HepG2 (cell line): ENCODE results near the gene MAPK9. TPM values are rescaled to one million over a fixed set of nuclear protein-coding genes. Genes with fewer than 3 reads are reported as not detected.

Source experiments
- ARID2 ChIP-seq: sonication (generic); formaldehyde crosslinking; IDR thresholded peaks from 2 replicates; pipeline ENCODE4 v1.8.1; 2022; ENCODE audit warnings: mild to moderate bottlenecking, missing genetic modification reagents, borderline replicate concordance
- ARID4A ChIP-seq: sonication (generic); formaldehyde crosslinking; IDR thresholded peaks from 2 replicates; pipeline ENCODE4 v1.5.0; 2020; ENCODE audit warnings: mild to moderate bottlenecking, missing genetic modification reagents, borderline replicate concordance
- ARNT2 ChIP-seq: sonication (generic); formaldehyde crosslinking; IDR thresholded peaks from 2 replicates; pipeline ENCODE4 v1.8.0; 2022; ENCODE audit warnings: mild to moderate bottlenecking, low read depth, missing genetic modification reagents, moderate library complexity
- DDIT3 ChIP-seq: sonication (generic); formaldehyde crosslinking; IDR thresholded peaks from 2 replicates; pipeline ENCODE4 v1.4.0; 2020; ENCODE audit warnings: mild to moderate bottlenecking, missing genetic modification reagents
- E2F5 ChIP-seq: sonication (generic); formaldehyde crosslinking; conservative IDR thresholded peaks from 2 replicates; pipeline ENCODE4 v1.4.0; 2020; ENCODE audit warnings: missing genetic modification reagents
- EEA1 ChIP-seq: sonication (generic); formaldehyde crosslinking; IDR thresholded peaks from 2 replicates; pipeline ENCODE4 v1.5.1; 2020; ENCODE audit warnings: mild to moderate bottlenecking, missing genetic modification reagents, borderline replicate concordance
- FOXP1 ChIP-seq, 2 experiments: fragments of 450-650 bp in 1 of 2; IDR thresholded peaks; 2 replicates each; pipeline ENCODE4 v1.6.1; 2017 to 2018; ENCODE audit warnings: antibody characterized with exemption in 1 of 2
- HES4 ChIP-seq: sonication (generic); formaldehyde crosslinking; IDR thresholded peaks from 2 replicates; pipeline ENCODE4 v1.9.0; 2021; ENCODE audit warnings: mild to moderate bottlenecking, missing genetic modification reagents, borderline replicate concordance
- IKZF4 ChIP-seq: sonication (generic); formaldehyde crosslinking; IDR thresholded peaks from 2 replicates; pipeline ENCODE4 v1.5.1; 2020; ENCODE audit warnings: borderline replicate concordance, mild to moderate bottlenecking, low read depth, missing genetic modification reagents; ENCODE audit errors: not compliant biosample characterization
- KLF6 ChIP-seq: IDR thresholded peaks from 2 replicates; pipeline ENCODE4 v1.8.0; 2016; ENCODE audit warnings: missing biosample characterization, missing genetic modification reagents
- MAX ChIP-seq: IDR thresholded peaks from 2 replicates; pipeline ENCODE4 v1.6.1; 2012; ENCODE audit warnings: inconsistent platforms
- MXD1 ChIP-seq: sonication (generic); formaldehyde crosslinking; IDR thresholded peaks from 2 replicates; pipeline ENCODE4 v1.4.0; 2020; ENCODE audit warnings: mild to moderate bottlenecking, missing genetic modification reagents
- POLR2A ChIP-seq, 2 experiments: IDR thresholded peaks; 2 replicates each; pipeline ENCODE4 v1.6.1; 2011; ENCODE audit warnings: low read depth in 2 of 2, low read length in 2 of 2, mild to moderate bottlenecking in 1 of 2, moderate library complexity in 1 of 2; ENCODE audit not compliant: insufficient read depth in 1 of 2
- SPEN ChIP-seq: sonication (generic); formaldehyde crosslinking; IDR thresholded peaks from 2 replicates; pipeline ENCODE4 v1.5.1; 2020; ENCODE audit warnings: low read depth, mild to moderate bottlenecking, missing genetic modification reagents
- ZMYM4 ChIP-seq: sonication (generic); formaldehyde crosslinking; IDR thresholded peaks from 2 replicates; pipeline ENCODE4 v1.8.1; 2023; ENCODE audit warnings: mild to moderate bottlenecking, missing genetic modification reagents
- ZNF331 ChIP-seq: sonication (generic); formaldehyde crosslinking; IDR thresholded peaks from 2 replicates; pipeline ENCODE4 v1.4.0; 2020; ENCODE audit warnings: missing genetic modification reagents
- ZNF337 ChIP-seq: sonication (generic); formaldehyde crosslinking; IDR thresholded peaks from 2 replicates; pipeline ENCODE4 v1.5.1; 2020; ENCODE audit warnings: missing genetic modification reagents, low read depth, mild to moderate bottlenecking, borderline replicate concordance
- ZNF720 ChIP-seq: sonication (generic); formaldehyde crosslinking; IDR thresholded peaks from 2 replicates; pipeline ENCODE4 v1.4.0; 2020; ENCODE audit warnings: missing genetic modification reagents
- ZNF737 ChIP-seq: sonication (generic); formaldehyde crosslinking; IDR thresholded peaks from 2 replicates; pipeline ENCODE4 v1.5.0; 2020; ENCODE audit warnings: missing genetic modification reagents, mild to moderate bottlenecking, borderline replicate concordance
- ZNF800 ChIP-seq: sonication (generic); formaldehyde crosslinking; IDR thresholded peaks from 2 replicates; pipeline ENCODE4 v1.4.0; 2020; ENCODE audit warnings: missing genetic modification reagents
- polyA plus RNA-seq, 8 experiments: library from polyadenylated mRNA; depleted of rRNA in 3 of 8; stranded (reverse) in 7 of 8; unstranded in 1 of 8; fragments of >200 nt; fragmentation: Illumina TruSeq in 4 of 8; extraction: Trizol in 4 of 8; gene quantifications; 2 replicates each; pipeline versions ENCODE4 v1.2.1 to v1.2.3, GENCODE V29; 2011 to 2016; ENCODE audit warnings: low read depth in 4 of 8, missing spikeins in 1 of 8, mixed read lengths in 1 of 8; ENCODE audit not compliant: insufficient read depth in 1 of 8
- total RNA-seq, 5 experiments: library from RNA; depleted of rRNA; stranded (reverse); fragments of >200 nt; fragmentation: Illumina TruSeq; extraction: Trizol; gene quantifications; 2 replicates each; pipeline ENCODE4 v1.2.3, GENCODE V29; 2016; ENCODE audit warnings: low read depth in 1 of 5

MAPK9 gene
- total and polyA plus RNA-seq, 2 of the 13 experiments (the other 11 are each of a cell fraction or from before 2014, with no cell fraction given): 30.1 to 56.1 TPM

- TF ChIP-seq MXD1 (CRISPR knock-in tag) (peak; percentile 67; the same call in 1 of the 2 replicates), ZNF800 (CRISPR knock-in tag) (no peak), ZNF720 (no peak), ZNF337 (CRISPR knock-in tag) (no peak), POLR2A (IDR thresholded peaks at IDR 0.05; ENCODE audit: insufficient read depth in 1 of 2, low read depth in 2 of 2, low read length in 2 of 2) (peak; percentile 45 to 69; a peak in 3 of 4 replicates), ZNF331 (CRISPR knock-in tag) (0 out of 2 replicates have a peak, but pooled peaks have one; percentile 11), MAX (peak; percentile 75), ARNT2 (CRISPR knock-in tag) (peak; percentile 78; the same call in 1 of the 2 replicates), ZNF737 (CRISPR knock-in tag) (no peak), SPEN (CRISPR knock-in tag) (peak; percentile 53; the same call in 1 of the 2 replicates), ZMYM4 (CRISPR knock-in tag) (0 out of 2 replicates have a peak, but pooled peaks have one; percentile 9), E2F5 (CRISPR knock-in tag) (no peak), FOXP1 (IDR thresholded peaks at IDR 0.05) (no peak), FOXP1 (CRISPR knock-in tag; IDR thresholded peaks at IDR 0.05) (no peak), KLF6 (0 out of 2 replicates have a peak, but pooled peaks have one; percentile 58), ARID4A (CRISPR knock-in tag) (peak; percentile 65), IKZF4 (CRISPR knock-in tag) (peak; percentile 76), EEA1 (peak; percentile 32; the same call in 1 of the 2 replicates), HES4 (CRISPR knock-in tag) (peak; percentile 82), ARID2 (CRISPR knock-in tag) (0 out of 2 replicates have a peak, but pooled peaks have one; percentile 38), DDIT3 (CRISPR knock-in tag) (no peak)
These were observed at the start of gene MAPK9 (continued) for GRCh38 chr5:180291943-180292831.
